ENCODE data around the gene PGLYRP4.

The PGLYRP4 gene

GRCh38 chr1:153357853-153358690, 9.4 kb upstream of the PGLYRP4 start, which contains the start of gene S100A9:
Gene S100A9 (plus strand): TSS chr1:153357854. CDS start chr1:153358284, 430 bp downstream.
- H3K4me3 ChIP-seq (ENCODE audit: low read depth, low read length), result no peak within 1 kb of the TSS
- H3K9me3 ChIP-seq (ENCODE audit: control insufficient read depth, insufficient read depth, low read depth, low read length), result no peaks in the 10 kb centered on the region
- TF ChIP-seq KLF8 (tag by site-specific recombination; IDR thresholded peaks at IDR 0.05), result no peak
- no peak for TF ChIP-seq ZNF423 (tag by site-specific recombination; IDR thresholded peaks at IDR 0.05)
- no peak for TF ChIP-seq ZNF626 (tag by site-specific recombination; IDR thresholded peaks at IDR 0.05)
- TF ChIP-seq CTCF (tag by site-specific recombination; IDR thresholded peaks at IDR 0.05), result no peak
- TF ChIP-seq ZNF280C (tag by site-specific recombination; IDR thresholded peaks at IDR 0.05), result no peak
- TF ChIP-seq SP2 (tag by site-specific recombination; IDR thresholded peaks at IDR 0.05), result no peak
- no peak for TF ChIP-seq ZNF513 (tag by site-specific recombination; IDR thresholded peaks at IDR 0.05)
- TF ChIP-seq ATF2 (tag by site-specific recombination; IDR thresholded peaks at IDR 0.05; ENCODE audit: low read depth), result no peak
- no peak for TF ChIP-seq ZNF114 (tag by site-specific recombination; IDR thresholded peaks at IDR 0.05)
- TF ChIP-seq ZNF560 (tag by site-specific recombination; IDR thresholded peaks at IDR 0.05; ENCODE audit: borderline replicate concordance), result no peak
- TF ChIP-seq ZNF391 (tag by site-specific recombination; IDR thresholded peaks at IDR 0.05; ENCODE audit: borderline replicate concordance, low read depth), result no peak
- no peak for TF ChIP-seq OSR2 (tag by site-specific recombination; IDR thresholded peaks at IDR 0.05)
- TF ChIP-seq ZNF19 (tag by site-specific recombination; IDR thresholded peaks at IDR 0.05; ENCODE audit: low read depth), result no peak
- no peak for TF ChIP-seq ZNF530 (tag by site-specific recombination; IDR thresholded peaks at IDR 0.05; ENCODE audit: low read depth)
- no peak for TF ChIP-seq EGR2 (tag by site-specific recombination; IDR thresholded peaks at IDR 0.05; ENCODE audit: low read depth)
- no peak for TF ChIP-seq HOXD13 (CRISPR knock-in tag; IDR thresholded peaks at IDR 0.05; ENCODE audit: borderline replicate concordance)
- TF ChIP-seq ZNF133 (tag by site-specific recombination; IDR thresholded peaks at IDR 0.05), result no peak
- CTCF ChIA-PET, result interaction anchor here (0.6 to 11.6 kb wide), 5 partner anchors 45 to 392 kb away, joined by 3 to 259 read pairs (median 3); no protein-coding TSS in a partner anchor
- H3K27ac ChIP-seq (ENCODE audit: extremely low read depth, low read depth, low read length), result no peak within 1 kb of the TSS
- POLR2A ChIA-PET, result interaction anchor here (0.5 kb wide), 1 partner anchor 229 kb away, joined by 3 read pairs; no protein-coding TSS in a partner anchor
- H3K36me3 ChIP-seq (ENCODE audit: control insufficient read depth in 2 of 2, insufficient read depth in 1 of 2, low read length in 2 of 2), result no peaks in the 10 kb centered on the region
- no peaks in the 10 kb centered on the region for H3K4me1 ChIP-seq (ENCODE audit: control insufficient read depth, insufficient read depth, low read length)

All from HEK293 (cell line).